GM18951 (cell line): ENCODE data around the gene PLPPR1.

Experiments used
- POLR2A ChIP-seq: IDR thresholded peaks from 4 replicates; pipeline ENCODE4 v1.6.1; 2011; ENCODE audit warnings: mild to moderate bottlenecking; ENCODE audit not compliant: insufficient read length, insufficient read depth; ENCODE audit errors: extremely low read depth
- in situ Hi-C: fragments of 300-500 bp; cut with MboI; formaldehyde crosslinking; loops from one replicate; pipeline ENCODE4 v1.12.0; 2022; ENCODE audit warnings: low sequenced_read_pairs, mixed read lengths, inconsistent platforms; ENCODE audit not compliant: unreplicated experiment

PLPPR1 gene

GRCh38 chr9:101353683-101354082 lies 325.2 kb downstream of the PLPPR1 start:
- in situ Hi-C loops: no loop called here
- no peak for TF ChIP-seq POLR2A

DNA sequence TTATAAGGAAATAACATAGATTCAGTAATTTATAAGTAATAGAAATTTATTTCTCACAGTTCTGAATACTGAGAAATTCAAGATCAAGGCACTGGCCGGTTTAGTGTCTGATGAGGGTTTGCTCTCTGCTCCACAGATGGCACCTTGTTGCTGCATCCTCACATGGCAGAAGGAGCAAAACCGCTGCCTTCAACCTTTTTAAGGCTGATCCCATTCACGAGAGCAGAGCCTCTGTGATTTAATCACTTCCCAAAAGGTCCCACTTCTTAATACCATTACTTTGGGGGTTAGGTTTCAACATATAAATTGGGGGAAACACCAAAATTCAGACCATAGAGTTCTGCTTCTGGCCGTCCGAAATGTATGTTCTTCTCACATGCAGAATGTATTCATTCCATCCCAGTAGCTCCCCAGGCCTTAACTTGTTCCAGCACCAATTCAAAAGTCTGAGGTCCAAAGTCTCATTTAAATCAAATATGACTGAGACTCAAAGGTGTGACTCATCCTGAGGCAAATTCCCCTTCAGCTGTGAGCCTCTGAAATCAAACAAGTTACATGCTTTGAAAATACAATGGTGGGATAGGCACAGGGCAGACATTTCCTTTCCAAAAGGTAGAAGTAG lies 325.7 kb downstream of the PLPPR1 start:
- in situ Hi-C loops: no loop called here

DNA sequence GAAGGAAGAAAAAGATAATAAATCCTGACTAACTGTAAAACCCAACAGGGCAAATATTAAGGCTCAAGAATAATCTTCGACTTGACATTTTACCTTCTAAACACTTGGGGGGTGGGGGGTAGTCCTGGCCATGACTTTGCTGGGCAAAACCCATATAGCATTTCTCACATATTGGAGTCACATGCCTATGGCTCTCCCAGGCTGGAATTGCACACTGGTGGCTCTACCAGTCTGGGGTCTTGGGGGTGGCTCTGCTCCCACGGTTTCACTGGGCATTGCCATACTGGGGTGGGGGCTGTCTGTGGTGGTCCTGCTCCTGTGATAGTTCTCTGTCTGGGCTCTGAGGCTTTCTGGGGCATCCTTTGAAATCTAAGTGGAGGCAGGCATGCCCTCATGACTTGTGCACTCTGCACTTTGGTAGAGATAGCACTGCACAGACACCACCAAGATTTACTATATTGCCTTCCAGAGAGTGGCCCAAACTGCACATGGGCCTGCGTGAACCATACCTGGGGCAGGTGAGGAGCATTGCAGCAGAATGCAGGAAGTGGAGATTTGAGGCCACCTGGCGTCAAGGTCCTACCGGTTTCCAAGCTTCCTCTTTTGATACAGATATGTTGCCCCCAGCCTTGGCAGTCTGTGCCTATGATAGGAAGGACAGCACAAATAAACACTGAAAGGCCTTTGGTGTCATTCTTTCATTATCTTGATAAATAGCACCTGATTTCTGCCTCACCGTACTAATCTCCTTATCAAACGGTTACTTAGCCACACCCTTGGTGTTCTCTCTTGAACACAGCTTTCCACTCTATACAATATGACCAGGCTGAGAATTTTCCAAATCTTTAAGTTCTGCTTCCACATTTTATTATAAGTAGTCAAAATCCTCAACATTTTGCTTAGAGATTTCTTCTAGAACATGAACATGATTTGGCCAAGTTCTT lies 326.5 kb downstream of the PLPPR1 start:
- no peak for TF ChIP-seq POLR2A
- in situ Hi-C loops: no loop called here

More for the DNA sequence above, 325.7 kb downstream of the PLPPR1 start:
- TF ChIP-seq POLR2A: no peak

DNA sequence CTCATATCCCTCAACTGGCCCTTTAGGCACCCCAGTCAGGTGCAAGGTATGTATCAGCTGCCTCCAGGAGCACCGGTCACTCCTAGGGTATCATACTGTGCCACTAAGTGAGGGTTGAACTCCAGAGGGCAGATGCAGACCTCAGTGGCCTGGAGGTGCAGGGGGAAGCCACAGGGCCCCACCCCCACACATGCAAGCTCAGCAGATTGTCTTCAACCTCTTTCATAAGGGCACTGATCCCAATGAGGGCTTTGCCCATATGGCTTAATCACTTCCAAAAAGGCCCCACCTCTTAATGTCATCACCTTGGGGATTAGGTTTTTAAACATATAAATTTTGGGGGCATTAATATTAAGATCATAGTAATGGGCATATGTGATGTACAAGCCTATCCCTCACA lies 328.1 kb downstream of the PLPPR1 start:
- in situ Hi-C loops: no loop called here
- TF ChIP-seq POLR2A: no peak

DNA sequence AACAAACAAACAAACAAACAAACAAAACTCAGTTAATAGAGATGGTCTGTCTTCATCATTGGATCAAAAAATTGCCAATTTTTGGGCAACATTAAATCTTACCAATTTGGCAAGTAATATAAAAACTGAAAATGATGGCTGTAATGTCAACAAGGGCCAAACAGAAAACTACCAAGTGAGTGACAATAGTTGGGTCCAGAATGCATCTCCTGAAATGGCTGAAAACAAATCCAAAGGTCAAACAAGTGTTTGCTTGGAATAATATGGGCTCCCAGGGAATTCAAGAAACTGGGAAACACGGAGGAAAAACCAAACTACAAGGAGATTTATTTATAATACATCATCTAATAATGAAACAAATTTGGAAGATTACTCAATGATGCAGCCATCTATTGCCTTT lies 331.2 kb downstream of the PLPPR1 start:
- TF ChIP-seq POLR2A: no peak
- in situ Hi-C loops: no loop called here

DNA sequence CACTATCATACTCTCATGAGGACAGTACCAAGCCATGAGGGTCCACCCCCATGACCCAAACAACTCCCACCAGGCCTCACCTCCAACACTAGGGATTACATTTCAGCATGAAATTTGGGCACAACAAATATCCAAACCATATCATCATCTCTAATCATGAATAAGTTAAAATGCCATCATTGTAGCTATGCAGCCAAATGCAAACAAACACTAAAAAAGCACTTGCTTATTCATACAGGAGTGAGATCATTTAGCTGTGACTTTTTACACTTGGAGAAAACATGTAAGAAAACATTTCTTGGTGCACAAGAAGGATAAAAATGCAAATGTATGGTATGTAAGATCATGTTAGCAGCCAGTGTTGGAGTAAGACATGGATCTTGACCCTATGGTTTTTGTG lies 332.1 kb downstream of the PLPPR1 start:
- in situ Hi-C loops: no loop called here

GRCh38 chr9:101362450-101362849 lies 333.9 kb downstream of the PLPPR1 start:
- no peak for TF ChIP-seq POLR2A
- in situ Hi-C loops: no loop called here

More for the DNA sequence above, 332.1 kb downstream of the PLPPR1 start:
- no peak for TF ChIP-seq POLR2A

DNA sequence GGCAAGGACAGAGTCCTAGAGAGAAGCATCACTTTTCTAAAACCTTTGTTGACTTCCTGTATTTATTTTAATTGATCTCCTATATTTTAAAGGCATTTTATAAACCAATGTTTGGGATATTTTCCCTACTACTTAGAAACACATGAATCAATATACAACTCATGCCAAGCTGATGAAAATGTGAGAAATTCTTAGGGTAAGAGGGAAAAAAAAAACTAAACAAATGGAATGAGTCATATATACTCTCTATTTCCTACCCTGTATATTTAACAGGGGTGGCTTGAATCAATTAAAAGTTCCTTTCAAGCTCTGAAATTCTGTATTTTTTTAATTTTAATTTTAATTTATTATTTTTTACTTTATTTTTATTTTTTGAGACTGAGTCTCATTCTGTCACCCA lies 336.7 kb downstream of the PLPPR1 start:
- in situ Hi-C loops: no loop called here

GRCh38 chr9:101366038-101366756 lies 337.7 kb downstream of the PLPPR1 start:
- TF ChIP-seq POLR2A: no peak
- in situ Hi-C loops: no loop called here

More for the DNA sequence above, 336.7 kb downstream of the PLPPR1 start:
- TF ChIP-seq POLR2A: no peak

DNA sequence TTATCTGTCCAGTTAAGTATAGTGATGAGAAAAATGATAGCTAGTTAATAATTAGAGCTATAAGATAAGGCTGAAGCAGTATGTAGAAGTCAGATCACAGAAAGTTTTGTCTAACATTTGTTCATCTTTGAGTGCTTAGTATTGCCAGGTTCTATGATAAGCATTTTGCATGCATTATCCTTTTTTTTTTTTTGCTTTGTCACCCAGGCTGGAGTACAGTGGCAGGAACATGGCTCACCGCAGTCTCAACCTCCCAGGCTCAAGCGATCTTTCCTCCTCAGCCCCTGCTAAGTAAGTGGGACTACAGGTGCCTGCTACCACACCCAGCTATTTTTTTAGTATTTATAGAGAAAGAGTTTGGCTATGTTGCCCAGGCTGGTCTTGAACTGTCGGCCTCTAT lies 338.8 kb downstream of the PLPPR1 start:
- no peak for TF ChIP-seq POLR2A
- in situ Hi-C loops: no loop called here

- no peak for TF ChIP-seq POLR2A
- in situ Hi-C loops: no loop called here
Observed at GRCh38 chr9:101369286-101369685, 340.8 kb downstream of the PLPPR1 start.

- TF ChIP-seq POLR2A: no peak
- in situ Hi-C loops: no loop called here
Observed at GRCh38 chr9:101369884-101370531, 341.5 kb downstream of the PLPPR1 start.

DNA sequence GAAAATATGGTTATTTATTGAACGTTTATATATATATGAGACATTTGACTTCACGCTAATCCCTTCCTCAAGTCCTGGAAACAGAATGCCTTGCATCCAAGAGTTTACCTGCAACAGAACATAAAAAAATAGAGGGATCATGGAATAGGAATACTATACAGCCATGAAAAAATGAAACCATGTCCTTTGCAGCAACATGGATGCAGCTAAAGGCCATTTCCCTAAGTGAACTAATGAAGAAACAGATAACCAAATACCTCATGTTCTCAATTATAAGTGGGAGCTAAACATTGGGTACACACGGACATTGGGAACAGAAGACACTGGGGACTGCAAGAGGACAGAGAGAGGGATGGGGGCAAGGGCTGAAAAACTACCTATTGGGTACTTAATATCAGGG lies 343.3 kb downstream of the PLPPR1 start:
- TF ChIP-seq POLR2A: no peak
- in situ Hi-C loops: no loop called here
